BLaER1 (cell line): ENCODE results near the gene MRFAP1.
"Not testable (repeated sequence)": the region's sequence is repeated elsewhere in the genome, so short reads cannot be mapped to it uniquely, and the experiment has no call there.

Source experiments
- H3K27ac ChIP-seq: shearing (Covaris generic); formaldehyde crosslinking; 2 replicates; pipeline ENCODE4 v1.8.1; 2022
- H3K27me3 ChIP-seq: shearing (Covaris generic); formaldehyde crosslinking; 2 replicates; pipeline ENCODE4 v1.8.1; 2022
- H3K36me3 ChIP-seq: shearing (Covaris generic); formaldehyde crosslinking; 2 replicates; pipeline ENCODE4 v1.8.1; 2022
- H3K4me1 ChIP-seq: shearing (Covaris generic); formaldehyde crosslinking; 2 replicates; pipeline ENCODE4 v1.8.1; 2022
- H3K4me2 ChIP-seq: shearing (Covaris generic); formaldehyde crosslinking; 2 replicates; pipeline ENCODE4 v1.8.1; 2022
- H3K4me3 ChIP-seq: shearing (Covaris generic); formaldehyde crosslinking; 2 replicates; pipeline ENCODE4 v1.8.1; 2022
- H3K9ac ChIP-seq: shearing (Covaris generic); formaldehyde crosslinking; 2 replicates; pipeline ENCODE4 v1.8.1; 2022
- H3K9me3 ChIP-seq: shearing (Covaris generic); formaldehyde crosslinking; 2 replicates; pipeline ENCODE4 v1.8.1; 2022
- H4K20me1 ChIP-seq: shearing (Covaris generic); formaldehyde crosslinking; 2 replicates; pipeline ENCODE4 v1.8.1; 2022
- Cebpa-rat ChIP-seq: shearing (Covaris generic); IDR thresholded peaks from 2 replicates; pipeline ENCODE4 v1.8.1; 2022

MRFAP1 gene

GRCh38 chr4:6619116-6619465 is 21.4 kb upstream of the MRFAP1 start:
- Histone ChIP-seq H4K20me1 (0 out of 2 replicates have a peak, but pooled peaks cover 6% of the 10 kb centered on the region), H3K4me3 (no peak overlapping the region), H3K36me3 (peaks cover 80% of the 10 kb centered on the region), H3K4me1 (no peaks in the 10 kb centered on the region), H3K9me3 (no peaks in the 10 kb centered on the region), H3K27me3 (no peaks in the 10 kb centered on the region), H3K27ac (no peak overlapping the region), H3K4me2 (no peak overlapping the region), H3K9ac (no peak overlapping the region)
- no peak for TF ChIP-seq Cebpa-rat

GRCh38 chr4:6619466-6620255 is 20.8 kb upstream of the MRFAP1 start:
- H3K27me3 ChIP-seq = no peaks in the 10 kb centered on the region
- H3K9me3 ChIP-seq = no peaks in the 10 kb centered on the region
- no peak overlapping the region for H3K27ac ChIP-seq
- 0 out of 2 replicates have a peak, but pooled peaks cover 6% of the 10 kb centered on the region for H4K20me1 ChIP-seq
- H3K36me3 ChIP-seq = peaks cover 74% of the 10 kb centered on the region
- no peak overlapping the region for H3K4me3 ChIP-seq
- no peak overlapping the region for H3K4me2 ChIP-seq
- no peak overlapping the region for H3K9ac ChIP-seq
- TF ChIP-seq Cebpa-rat = no peak
- no peaks in the 10 kb centered on the region for H3K4me1 ChIP-seq

- 0 out of 2 replicates have a peak, but pooled peaks cover 6% of the 10 kb centered on the region for H4K20me1 ChIP-seq
- no peak overlapping the region for H3K4me2 ChIP-seq
- no peaks in the 10 kb centered on the region for H3K9me3 ChIP-seq
- H3K27me3 ChIP-seq = no peaks in the 10 kb centered on the region
- H3K9ac ChIP-seq = no peak overlapping the region
- no peaks in the 10 kb centered on the region for H3K4me1 ChIP-seq
- H3K36me3 ChIP-seq = peaks cover 68% of the 10 kb centered on the region
- H3K4me3 ChIP-seq = no peak overlapping the region
- no peak for TF ChIP-seq Cebpa-rat
- H3K27ac ChIP-seq = no peak overlapping the region
These were observed 20.2 kb upstream of the MRFAP1 start for GRCh38 chr4:6620296-6620695.

GRCh38 chr4:6620891-6621555 is 19.5 kb upstream of the MRFAP1 start:
- Histone ChIP-seq H3K4me2 (no peak overlapping the region), H3K9me3 (no peaks in the 10 kb centered on the region), H3K27ac (no peak overlapping the region), H3K9ac (no peak overlapping the region), H4K20me1 (0 out of 2 replicates have a peak, but pooled peaks cover 6% of the 10 kb centered on the region), H3K36me3 (peaks cover 60% of the 10 kb centered on the region), H3K27me3 (no peaks in the 10 kb centered on the region), H3K4me1 (no peaks in the 10 kb centered on the region), H3K4me3 (no peak overlapping the region)
- TF ChIP-seq Cebpa-rat = no peak

GRCh38 chr4:6621556-6621927 is 18.9 kb upstream of the MRFAP1 start:
- Histone ChIP-seq H3K4me2 (no peak overlapping the region), H3K4me3 (no peak overlapping the region), H3K4me1 (no peaks in the 10 kb centered on the region), H4K20me1 (0 out of 2 replicates have a peak, but pooled peaks cover 6% of the 10 kb centered on the region), H3K27ac (no peak overlapping the region), H3K36me3 (peaks cover 55% of the 10 kb centered on the region), H3K27me3 (no peaks in the 10 kb centered on the region), H3K9ac (no peak overlapping the region), H3K9me3 (no peaks in the 10 kb centered on the region)
- no peak for TF ChIP-seq Cebpa-rat

GRCh38 chr4:6622744-6623143 is 17.7 kb upstream of the MRFAP1 start:
- no peak overlapping the region for H3K4me2 ChIP-seq
- H3K9me3 ChIP-seq = no peaks in the 10 kb centered on the region
- TF ChIP-seq Cebpa-rat = no peak
- H3K4me3 ChIP-seq = no peak overlapping the region
- no peaks in the 10 kb centered on the region for H3K4me1 ChIP-seq
- H3K9ac ChIP-seq = no peak overlapping the region
- H3K27ac ChIP-seq = no peak overlapping the region
- H3K36me3 ChIP-seq = peaks cover 43% of the 10 kb centered on the region
- H3K27me3 ChIP-seq = no peaks in the 10 kb centered on the region
- H4K20me1 ChIP-seq = 0 out of 2 replicates have a peak, but pooled peaks cover 6% of the 10 kb centered on the region

GRCh38 chr4:6625256-6625655 is 15.2 kb upstream of the MRFAP1 start:
- no peaks in the 10 kb centered on the region for H3K27me3 ChIP-seq
- H3K4me2 ChIP-seq = no peak overlapping the region
- TF ChIP-seq Cebpa-rat = no peak
- no peak overlapping the region for H3K4me3 ChIP-seq
- H3K9ac ChIP-seq = no peak overlapping the region
- no peaks in the 10 kb centered on the region for H3K4me1 ChIP-seq
- no peak overlapping the region for H3K27ac ChIP-seq
- H3K36me3 ChIP-seq = peaks cover 18% of the 10 kb centered on the region; the same call in 1 of the 2 replicates
- no peaks in the 10 kb centered on the region for H3K9me3 ChIP-seq
- 0 out of 2 replicates have a peak, but pooled peaks cover under 1% of the 10 kb centered on the region for H4K20me1 ChIP-seq

GRCh38 chr4:6626066-6626465 is 14.4 kb upstream of the MRFAP1 start:
- no peak overlapping the region for H3K27ac ChIP-seq
- no peaks in the 10 kb centered on the region for H4K20me1 ChIP-seq
- no peak overlapping the region for H3K4me3 ChIP-seq
- H3K36me3 ChIP-seq = peaks cover 12% of the 10 kb centered on the region; the same call in 1 of the 2 replicates
- H3K9ac ChIP-seq = no peak overlapping the region
- no peaks in the 10 kb centered on the region for H3K9me3 ChIP-seq
- H3K27me3 ChIP-seq = no peaks in the 10 kb centered on the region
- no peak for TF ChIP-seq Cebpa-rat
- no peak overlapping the region for H3K4me2 ChIP-seq
- H3K4me1 ChIP-seq = peaks cover 6% of the 10 kb centered on the region

GRCh38 chr4:6627832-6628231 is 12.7 kb upstream of the MRFAP1 start:
- H3K36me3 ChIP-seq = 0 out of 2 replicates have a peak, but pooled peaks cover under 1% of the 10 kb centered on the region
- H3K4me1 ChIP-seq = peaks cover 13% of the 10 kb centered on the region
- H3K4me3 ChIP-seq = no peak overlapping the region
- TF ChIP-seq Cebpa-rat = no peak
- no peak overlapping the region for H3K4me2 ChIP-seq
- H3K27ac ChIP-seq = no peak overlapping the region
- H4K20me1 ChIP-seq = no peaks in the 10 kb centered on the region
- H3K9me3 ChIP-seq = no peaks in the 10 kb centered on the region; the same call in 1 of the 2 replicates
- H3K27me3 ChIP-seq = no peaks in the 10 kb centered on the region
- no peak overlapping the region for H3K9ac ChIP-seq

- not testable (repeated sequence) for H3K27ac ChIP-seq, H3K9me3 ChIP-seq, H3K4me2 ChIP-seq, H3K9ac ChIP-seq, H3K4me3 ChIP-seq, H3K36me3 ChIP-seq, H3K27me3 ChIP-seq, H4K20me1 ChIP-seq
- H3K4me1 ChIP-seq = peaks cover 20% of the 10 kb centered on the region
These were observed 12.0 kb upstream of the MRFAP1 start for GRCh38 chr4:6628484-6628883.
